GM23338 (cell line): ENCODE measurements around the gene ADAM10.

Experiments used
- EZH2 ChIP-seq: fragments of 200-600 bp; sonication (generic); IDR thresholded peaks from one replicate; pipeline ENCODE4 v1.8.0; 2017; ENCODE audit warnings: antibody characterized with exemption, mild to moderate bottlenecking, low read depth; ENCODE audit not compliant: unreplicated experiment
- POLR2AphosphoS5 ChIP-seq: IDR thresholded peaks from 2 replicates; pipeline ENCODE4 v1.6.1; 2016; ENCODE audit warnings: antibody characterized with exemption, low read depth
- STAT1 ChIP-seq: IDR thresholded peaks from one replicate; pipeline ENCODE4 v1.6.1; 2016; ENCODE audit warnings: antibody characterized with exemption; ENCODE audit not compliant: unreplicated experiment
- TF ChIP-seq, protein P1 (sequence below), 2 experiments: fragments of 200-600 bp in 1 of 2; sonication (generic) in 1 of 2; conservative IDR thresholded peaks; 2 replicates each; pipeline versions ENCODE4 v1.5.1 to v1.6.1; 2016 to 2017; ENCODE audit warnings: antibody characterized with exemption in 2 of 2, low read depth in 2 of 2, mild to moderate bottlenecking in 2 of 2, moderate library complexity in 1 of 2

DNA sequence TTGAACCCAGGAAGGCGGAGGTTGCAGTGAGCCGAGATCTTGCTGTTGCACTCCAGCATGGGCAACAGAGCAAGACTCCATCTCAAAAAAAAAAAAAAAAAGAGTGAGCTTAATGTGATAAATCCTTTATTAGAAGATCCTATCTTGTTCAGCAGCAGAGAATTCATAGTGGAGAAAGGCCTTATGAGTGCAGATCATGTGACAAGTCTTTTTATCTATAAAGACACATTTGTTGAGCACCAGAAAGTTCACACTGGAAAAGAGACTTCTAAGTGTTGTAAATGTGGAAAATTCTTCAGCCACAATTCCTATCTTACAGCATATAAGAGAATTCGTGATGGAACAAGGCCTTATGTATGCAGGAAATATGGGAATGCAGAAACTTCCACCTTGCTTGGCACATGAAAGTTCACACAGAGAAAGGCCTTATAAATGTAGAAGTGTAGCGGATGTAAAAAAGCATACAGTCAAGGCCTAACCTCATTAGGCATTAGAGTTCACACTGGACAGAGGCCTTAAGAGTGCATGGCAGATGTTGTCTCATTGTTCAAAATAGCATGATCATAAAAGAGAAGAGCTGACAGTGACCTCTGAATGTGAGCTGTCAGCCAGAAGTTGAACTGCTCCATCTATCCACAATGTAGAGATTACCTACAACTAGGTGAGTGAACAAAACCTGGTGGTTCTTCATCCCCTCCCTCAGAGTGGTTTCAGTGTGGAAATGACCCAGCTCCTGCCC is 16.7 kb downstream of the ADAM10 start:
- TF ChIP-seq, protein P1, sequence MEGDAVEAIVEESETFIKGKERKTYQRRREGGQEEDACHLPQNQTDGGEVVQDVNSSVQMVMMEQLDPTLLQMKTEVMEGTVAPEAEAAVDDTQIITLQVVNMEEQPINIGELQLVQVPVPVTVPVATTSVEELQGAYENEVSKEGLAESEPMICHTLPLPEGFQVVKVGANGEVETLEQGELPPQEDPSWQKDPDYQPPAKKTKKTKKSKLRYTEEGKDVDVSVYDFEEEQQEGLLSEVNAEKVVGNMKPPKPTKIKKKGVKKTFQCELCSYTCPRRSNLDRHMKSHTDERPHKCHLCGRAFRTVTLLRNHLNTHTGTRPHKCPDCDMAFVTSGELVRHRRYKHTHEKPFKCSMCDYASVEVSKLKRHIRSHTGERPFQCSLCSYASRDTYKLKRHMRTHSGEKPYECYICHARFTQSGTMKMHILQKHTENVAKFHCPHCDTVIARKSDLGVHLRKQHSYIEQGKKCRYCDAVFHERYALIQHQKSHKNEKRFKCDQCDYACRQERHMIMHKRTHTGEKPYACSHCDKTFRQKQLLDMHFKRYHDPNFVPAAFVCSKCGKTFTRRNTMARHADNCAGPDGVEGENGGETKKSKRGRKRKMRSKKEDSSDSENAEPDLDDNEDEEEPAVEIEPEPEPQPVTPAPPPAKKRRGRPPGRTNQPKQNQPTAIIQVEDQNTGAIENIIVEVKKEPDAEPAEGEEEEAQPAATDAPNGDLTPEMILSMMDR (conservative IDR thresholded peaks at IDR 0.05; ENCODE audit: low read depth in 2 of 2), result no peak
- TF ChIP-seq EZH2 (no peak), POLR2AphosphoS5 (no peak), STAT1 (no peak)
